HepG2 (cell line): Measurements from ENCODE around the gene TMEM223. TPM values are rescaled to one million over a fixed set of nuclear protein-coding genes. Genes with fewer than 3 reads are reported as not detected.

ENCODE experiments used
- AGO2 ChIP-seq: fragments of 200-400 bp; formaldehyde crosslinking; optimal IDR thresholded peaks from 2 replicates; pipeline ENCODE3; 2017; ENCODE audit warnings: mild to moderate bottlenecking, low read depth, low read length, moderate library complexity
- ARNT2 ChIP-seq: sonication (generic); formaldehyde crosslinking; IDR thresholded peaks from 2 replicates; pipeline ENCODE4 v1.8.0; 2022; ENCODE audit warnings: mild to moderate bottlenecking, low read depth, missing genetic modification reagents, moderate library complexity
- DNMT3B ChIP-seq: conservative IDR thresholded peaks from 2 replicates; pipeline ENCODE4 v1.6.1; 2016; ENCODE audit warnings: missing biosample characterization, control low read depth
- HMGXB3 ChIP-seq: sonication (generic); formaldehyde crosslinking; IDR thresholded peaks from 2 replicates; pipeline ENCODE4 v1.4.0; 2020; ENCODE audit warnings: missing genetic modification reagents, borderline replicate concordance
- MZF1 ChIP-seq: sonication (generic); formaldehyde crosslinking; IDR thresholded peaks from 2 replicates; pipeline ENCODE4 v1.8.1; 2023; ENCODE audit warnings: mild to moderate bottlenecking, missing genetic modification reagents, borderline replicate concordance
- SIN3B ChIP-seq: fragments of 150-350 bp; IDR thresholded peaks from 2 replicates; pipeline ENCODE4 v1.6.1; 2014; ENCODE audit warnings: low read length
- TAF1 ChIP-seq: sonication (generic); formaldehyde crosslinking; IDR thresholded peaks from 2 replicates; pipeline ENCODE4 v1.4.0; 2020; ENCODE audit warnings: missing genetic modification reagents
- ZFP91 ChIP-seq: sonication (generic); formaldehyde crosslinking; IDR thresholded peaks from 2 replicates; pipeline ENCODE4 v1.9.0; 2022; ENCODE audit warnings: missing genetic modification reagents, mild to moderate bottlenecking, borderline replicate concordance
- ZNF232 ChIP-seq: sonication (generic); formaldehyde crosslinking; IDR thresholded peaks from 2 replicates; pipeline ENCODE4 v1.4.0; 2020; ENCODE audit warnings: missing genetic modification reagents, borderline replicate concordance
- polyA plus RNA-seq, 8 experiments: library from polyadenylated mRNA; depleted of rRNA in 3 of 8; stranded (reverse) in 7 of 8; unstranded in 1 of 8; fragments of >200 nt; fragmentation: Illumina TruSeq in 4 of 8; extraction: Trizol in 4 of 8; gene quantifications; 2 replicates each; pipeline versions ENCODE4 v1.2.1 to v1.2.3, GENCODE V29; 2011 to 2016; ENCODE audit warnings: low read depth in 4 of 8, missing spikeins in 1 of 8, mixed read lengths in 1 of 8; ENCODE audit not compliant: insufficient read depth in 1 of 8
- total RNA-seq, 5 experiments: library from RNA; depleted of rRNA; stranded (reverse); fragments of >200 nt; fragmentation: Illumina TruSeq; extraction: Trizol; gene quantifications; 2 replicates each; pipeline ENCODE4 v1.2.3, GENCODE V29; 2016; ENCODE audit warnings: low read depth in 1 of 5
- TF ChIP-seq, protein P1 (sequence below): sonication (generic); formaldehyde crosslinking; IDR thresholded peaks from 2 replicates; pipeline ENCODE4 v1.4.0; 2020; ENCODE audit warnings: mild to moderate bottlenecking, missing genetic modification reagents
- TF ChIP-seq, protein P2 (sequence below), 2 experiments: sonication (generic) in 1 of 2; formaldehyde crosslinking in 1 of 2; IDR thresholded peaks; 2 replicates each; pipeline versions ENCODE4 v1.4.0 to v1.6.1; 2016 to 2020; ENCODE audit warnings: borderline replicate concordance in 1 of 2, low read depth in 1 of 2, mild to moderate bottlenecking in 1 of 2, missing genetic modification reagents in 1 of 2

Gene TMEM223
- total and polyA plus RNA-seq, 2 of the 13 experiments (the other 11 are each of a cell fraction or from before 2014, with no cell fraction given), result 19.5 to 24.9 TPM

DNA sequence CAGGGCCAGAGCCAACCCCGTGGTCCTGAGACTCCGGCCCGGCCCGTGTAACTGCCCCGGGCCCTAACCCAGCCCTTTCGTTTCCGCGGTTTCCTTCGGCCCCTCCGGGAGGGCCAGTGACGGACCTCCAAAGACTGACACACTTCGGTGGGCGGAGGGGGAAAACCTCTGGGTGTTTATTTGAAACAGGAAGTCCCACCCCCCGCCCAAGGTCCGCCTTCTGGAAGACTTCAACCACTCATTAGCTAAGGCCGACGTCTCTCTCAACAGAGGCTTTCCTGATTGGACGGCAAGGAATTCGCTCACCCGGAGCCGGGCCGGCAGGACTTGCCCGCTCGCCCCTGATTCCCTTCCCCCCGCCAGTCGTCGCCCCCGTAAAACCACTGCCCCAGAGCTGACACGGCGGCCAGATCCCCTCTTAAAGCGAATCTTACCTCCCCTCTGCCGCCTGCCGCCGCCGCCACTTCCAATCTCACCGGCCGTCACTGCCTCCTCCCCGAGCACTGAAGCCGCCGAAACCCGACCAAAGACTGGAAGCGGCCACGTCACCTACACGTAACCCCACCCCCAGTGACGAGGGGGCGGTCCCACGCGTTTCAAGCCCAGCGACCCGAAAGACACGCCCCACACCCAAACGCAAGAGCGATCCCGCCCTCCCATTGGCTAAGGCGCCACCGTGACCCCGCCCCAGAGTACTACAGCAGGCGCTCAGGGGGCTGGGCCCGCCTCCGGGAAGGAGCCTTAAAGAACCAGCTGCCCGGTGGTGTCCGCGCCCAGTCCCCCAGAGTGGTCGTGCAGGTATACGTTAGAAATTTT lies 39.9 kb upstream of the TMEM223 start, which contains the start of gene STX5 (continued):
- TF ChIP-seq ZFP91 (CRISPR knock-in tag) (peak; percentile 99), HMGXB3 (CRISPR knock-in tag) (0 out of 2 replicates have a peak, but pooled peaks have one; percentile 22), AGO2 (peak; percentile 28), SIN3B (no peak; the same call in 1 of the 2 replicates), ZNF232 (CRISPR knock-in tag) (no peak), TAF1 (CRISPR knock-in tag) (peak; percentile 76), DNMT3B (CRISPR knock-in tag) (0 out of 2 replicates have a peak, but pooled peaks have one; percentile 43), MZF1 (CRISPR knock-in tag) (no peak), ARNT2 (CRISPR knock-in tag) (peak; percentile 87)
- TF ChIP-seq, protein P1, sequence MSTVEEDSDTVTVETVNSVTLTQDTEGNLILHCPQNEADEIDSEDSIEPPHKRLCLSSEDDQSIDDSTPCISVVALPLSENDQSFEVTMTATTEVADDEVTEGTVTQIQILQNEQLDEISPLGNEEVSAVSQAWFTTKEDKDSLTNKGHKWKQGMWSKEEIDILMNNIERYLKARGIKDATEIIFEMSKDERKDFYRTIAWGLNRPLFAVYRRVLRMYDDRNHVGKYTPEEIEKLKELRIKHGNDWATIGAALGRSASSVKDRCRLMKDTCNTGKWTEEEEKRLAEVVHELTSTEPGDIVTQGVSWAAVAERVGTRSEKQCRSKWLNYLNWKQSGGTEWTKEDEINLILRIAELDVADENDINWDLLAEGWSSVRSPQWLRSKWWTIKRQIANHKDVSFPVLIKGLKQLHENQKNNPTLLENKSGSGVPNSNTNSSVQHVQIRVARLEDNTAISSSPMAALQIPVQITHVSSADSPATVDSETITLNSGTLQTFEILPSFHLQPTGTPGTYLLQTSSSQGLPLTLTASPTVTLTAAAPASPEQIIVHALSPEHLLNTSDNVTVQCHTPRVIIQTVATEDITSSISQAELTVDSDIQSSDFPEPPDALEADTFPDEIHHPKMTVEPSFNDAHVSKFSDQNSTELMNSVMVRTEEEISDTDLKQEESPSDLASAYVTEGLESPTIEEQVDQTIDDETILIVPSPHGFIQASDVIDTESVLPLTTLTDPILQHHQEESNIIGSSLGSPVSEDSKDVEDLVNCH, result 0 out of 2 replicates have a peak, but pooled peaks have one; percentile 50
- TF ChIP-seq, protein P2, sequence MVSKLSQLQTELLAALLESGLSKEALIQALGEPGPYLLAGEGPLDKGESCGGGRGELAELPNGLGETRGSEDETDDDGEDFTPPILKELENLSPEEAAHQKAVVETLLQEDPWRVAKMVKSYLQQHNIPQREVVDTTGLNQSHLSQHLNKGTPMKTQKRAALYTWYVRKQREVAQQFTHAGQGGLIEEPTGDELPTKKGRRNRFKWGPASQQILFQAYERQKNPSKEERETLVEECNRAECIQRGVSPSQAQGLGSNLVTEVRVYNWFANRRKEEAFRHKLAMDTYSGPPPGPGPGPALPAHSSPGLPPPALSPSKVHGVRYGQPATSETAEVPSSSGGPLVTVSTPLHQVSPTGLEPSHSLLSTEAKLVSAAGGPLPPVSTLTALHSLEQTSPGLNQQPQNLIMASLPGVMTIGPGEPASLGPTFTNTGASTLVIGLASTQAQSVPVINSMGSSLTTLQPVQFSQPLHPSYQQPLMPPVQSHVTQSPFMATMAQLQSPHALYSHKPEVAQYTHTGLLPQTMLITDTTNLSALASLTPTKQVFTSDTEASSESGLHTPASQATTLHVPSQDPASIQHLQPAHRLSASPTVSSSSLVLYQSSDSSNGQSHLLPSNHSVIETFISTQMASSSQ (IDR thresholded peaks at IDR 0.05; ENCODE audit: low read depth), result 0 out of 2 replicates have a peak, but pooled peaks have one; percentile 13
- TF ChIP-seq, protein P2 (CRISPR knock-in tag; IDR thresholded peaks at IDR 0.05; ENCODE audit: borderline replicate concordance), result no peak
